GM21447 (cell line): Measurements from ENCODE around the gene DOCK11.
"Not testable (repeated sequence)": the region's sequence is repeated elsewhere in the genome, so short reads cannot be mapped to it uniquely, and the experiment has no call there.

Experiments used
- ATAC-seq: cut with Tn5 transposase; IDR thresholded peaks from one replicate; pipeline ENCODE4 v1.9.1; 2021; ENCODE audit not compliant: unreplicated experiment

Gene DOCK11

GRCh38 chrX:118566359-118566758, 70.7 kb downstream of the DOCK11 start:
- ATAC-seq, result no peak

- no peak for ATAC-seq
These were observed 74.1 kb downstream of the DOCK11 start for GRCh38 chrX:118569676-118570075.

GRCh38 chrX:118570209-118570608, 74.6 kb downstream of the DOCK11 start:
- no peak for ATAC-seq

GRCh38 chrX:118571836-118572235, 76.2 kb downstream of the DOCK11 start:
- no peak for ATAC-seq

- no peak for ATAC-seq
These were observed 79.1 kb downstream of the DOCK11 start for GRCh38 chrX:118574666-118575065.

- no peak for ATAC-seq
These were observed 81.4 kb downstream of the DOCK11 start for GRCh38 chrX:118577041-118577440.

- ATAC-seq, result no peak
These were observed 83.8 kb downstream of the DOCK11 start for GRCh38 chrX:118579417-118579816.

GRCh38 chrX:118582926-118583325, 87.3 kb downstream of the DOCK11 start:
- not testable (repeated sequence) for ATAC-seq

GRCh38 chrX:118583781-118584180, 88.2 kb downstream of the DOCK11 start:
- ATAC-seq, result no peak

GRCh38 chrX:118585296-118585695, 89.7 kb downstream of the DOCK11 start:
- ATAC-seq, result no peak

- not testable (repeated sequence) for ATAC-seq
These were observed 90.6 kb downstream of the DOCK11 start for GRCh38 chrX:118586206-118586605.

GRCh38 chrX:118588715-118589114, 93.1 kb downstream of the DOCK11 start:
- no peak for ATAC-seq

GRCh38 chrX:118589227-118589626, 93.6 kb downstream of the DOCK11 start:
- no peak for ATAC-seq

- no peak for ATAC-seq
These were observed 97.8 kb downstream of the DOCK11 start for GRCh38 chrX:118593407-118593806.

GRCh38 chrX:118594697-118595420, 99.2 kb downstream of the DOCK11 start:
- ATAC-seq, result no peak

GRCh38 chrX:118595501-118596042, 100.0 kb downstream of the DOCK11 start:
- no peak for ATAC-seq

- ATAC-seq, result no peak
These were observed 100.8 kb downstream of the DOCK11 start for GRCh38 chrX:118596390-118596789.

GRCh38 chrX:118603981-118604380, 108.4 kb downstream of the DOCK11 start:
- ATAC-seq, result no peak

- ATAC-seq, result no peak
These were observed 116.7 kb downstream of the DOCK11 start for GRCh38 chrX:118612290-118612689.

GRCh38 chrX:118614150-118614549, 118.5 kb downstream of the DOCK11 start:
- ATAC-seq, result no peak

GRCh38 chrX:118615141-118615540, 119.5 kb downstream of the DOCK11 start:
- no peak for ATAC-seq

GRCh38 chrX:118621081-118621759, 125.6 kb downstream of the DOCK11 start:
- no peak for ATAC-seq
